ENCODE data around the gene OGFOD2.

The OGFOD2 gene

GRCh38 chr12:122977655-122978392, 2.8 kb downstream of the OGFOD2 start:
- no peak for DNase-seq

- peak; percentile 26 for DNase-seq
These were observed 3.5 kb downstream of the OGFOD2 start for GRCh38 chr12:122978507-122978955.

- DNase-seq, result peak; percentile 28
These were observed 4.2 kb downstream of the OGFOD2 start for GRCh38 chr12:122979001-122979907.

- DNase-seq, result no peak
These were observed 4.8 kb downstream of the OGFOD2 start for GRCh38 chr12:122979908-122980182.

GRCh38 chr12:122980183-122981035, 5.4 kb downstream of the OGFOD2 start, which contains the start of gene ARL6IP4:
ARL6IP4 (plus strand) TSS chr12:122980681; CDS start chr12:122981140, 459 bp downstream.
- DNase-seq, result peak; percentile 75

GRCh38 chr12:122981036-122981471, 6.0 kb downstream of the OGFOD2 start:
- DNase-seq, result no peak

- no peak for DNase-seq
These were observed 6.8 kb downstream of the OGFOD2 start for GRCh38 chr12:122981587-122982476.

GRCh38 chr12:122982477-122982815, 7.4 kb downstream of the OGFOD2 start:
- no peak for DNase-seq

GRCh38 chr12:122982963-122983788, 8.1 kb downstream of the OGFOD2 start:
- DNase-seq, result no peak

GRCh38 chr12:122983789-122984515, 8.9 kb downstream of the OGFOD2 start:
- DNase-seq, result no peak

- DNase-seq, result no peak
These were observed 9.7 kb downstream of the OGFOD2 start for GRCh38 chr12:122984612-122985337.

- no peak for DNase-seq
These were observed 10.6 kb downstream of the OGFOD2 start for GRCh38 chr12:122985338-122986257.

GRCh38 chr12:122986258-122986871, 11.3 kb downstream of the OGFOD2 start:
- no peak for DNase-seq

- no peak for DNase-seq
These were observed 12.3 kb downstream of the OGFOD2 start for GRCh38 chr12:122987086-122987951.

- no peak for DNase-seq
These were observed 13.0 kb downstream of the OGFOD2 start for GRCh38 chr12:122988036-122988435.

- DNase-seq, result no peak
These were observed 13.7 kb downstream of the OGFOD2 start for GRCh38 chr12:122988612-122989212.
